Stimulated activated CD8-positive, alpha-beta memory T cell treated with anti-CD3 and anti-CD28 coated beads, Interleukin-15, amount 100 ng/mL, for 1 hour (primary cell): ENCODE measurements around the gene NF1.
A peak's percentile ranks its signal among the peaks of the same experiment; 100 is the strongest.
"Not testable (repeated sequence)": the region's sequence is repeated elsewhere in the genome, so short reads cannot be mapped to it uniquely, and the experiment has no call there.

Source experiments
- DNase-seq: peaks from one replicate; pipeline ENCODE4 v3.0.0-alpha.2; 2020; ENCODE audit warnings: low read depth

The NF1 gene

GRCh38 chr17:31299624-31300023 is 204.8 kb downstream of the NF1 start:
- no peak for DNase-seq

- no peak for DNase-seq
Observed at GRCh38 chr17:31307640-31308039, 212.9 kb downstream of the NF1 start.

- DNase-seq: no peak
Observed at GRCh38 chr17:31308372-31309334, 213.9 kb downstream of the NF1 start.

- no peak for DNase-seq
Observed at GRCh38 chr17:31309556-31309955, 214.8 kb downstream of the NF1 start.

- peak; percentile 29 for DNase-seq
Observed at GRCh38 chr17:31310260-31310659, 215.5 kb downstream of the NF1 start.

GRCh38 chr17:31310886-31311285 is 216.1 kb downstream of the NF1 start:
- no peak for DNase-seq

GRCh38 chr17:31311526-31311925 is 216.7 kb downstream of the NF1 start:
- DNase-seq: no peak

GRCh38 chr17:31312223-31312622 is 217.4 kb downstream of the NF1 start:
- DNase-seq: not testable (repeated sequence)

GRCh38 chr17:31313982-31314781 is 219.4 kb downstream of the NF1 start, which contains the start of gene EVI2B:
TSS of gene EVI2B (minus strand) at chr17:31314054. CDS start at chr17:31305609, 8,445 bp downstream.
- DNase-seq: no peak

GRCh38 chr17:31314782-31315100 is 220.0 kb downstream of the NF1 start:
- no peak for DNase-seq

GRCh38 chr17:31318298-31318801 is 223.6 kb downstream of the NF1 start:
- DNase-seq: no peak

GRCh38 chr17:31318851-31319661 is 224.3 kb downstream of the NF1 start:
- no peak for DNase-seq

- DNase-seq: no peak
Observed at GRCh38 chr17:31320241-31320640, 225.5 kb downstream of the NF1 start.

GRCh38 chr17:31320791-31321190 is 226.0 kb downstream of the NF1 start:
- DNase-seq: no peak

GRCh38 chr17:31321481-31321880 is 226.7 kb downstream of the NF1 start, which contains the start of gene EVI2A:
TSS of gene EVI2A (minus strand) at chr17:31321622. CDS start at chr17:31319013, 2,609 bp downstream.
- DNase-seq: peak; percentile 55

- DNase-seq: no peak
Observed at GRCh38 chr17:31321966-31322365, 227.2 kb downstream of the NF1 start.

- DNase-seq: no peak
Observed at GRCh38 chr17:31323551-31323950, 228.8 kb downstream of the NF1 start.

- DNase-seq: no peak
Observed at GRCh38 chr17:31327534-31328159, 232.9 kb downstream of the NF1 start.

- no peak for DNase-seq
Observed at GRCh38 chr17:31328160-31328535, 233.4 kb downstream of the NF1 start.

GRCh38 chr17:31329221-31329620 is 234.4 kb downstream of the NF1 start:
- DNase-seq: no peak

GRCh38 chr17:31339906-31340661 is 245.3 kb downstream of the NF1 start:
- DNase-seq: no peak
